Ishikawa (cell line): ENCODE data around the gene MGA.

ENCODE experiments used
- CEBPB ChIP-seq: IDR thresholded peaks from 2 replicates; pipeline ENCODE4 v1.6.1; 2012
- CREB1 ChIP-seq: IDR thresholded peaks from 2 replicates; pipeline ENCODE4 v1.6.1; 2012; ENCODE audit warnings: low read depth
- EGR1 ChIP-seq: IDR thresholded peaks from 2 replicates; pipeline ENCODE4 v1.6.1; 2012
- EP300 ChIP-seq: IDR thresholded peaks from 2 replicates; pipeline ENCODE4 v1.6.1; 2012; ENCODE audit warnings: borderline replicate concordance
- FOXM1 ChIP-seq: IDR thresholded peaks from 2 replicates; pipeline ENCODE4 v1.6.1; 2012; ENCODE audit warnings: low read depth, borderline replicate concordance
- NFIC ChIP-seq: IDR thresholded peaks from 2 replicates; pipeline ENCODE4 v1.6.1; 2012
- TCF12 ChIP-seq: IDR thresholded peaks from 2 replicates; pipeline ENCODE4 v1.6.1; 2012; ENCODE audit warnings: low read depth
- YY1 ChIP-seq: IDR thresholded peaks from 2 replicates; pipeline ENCODE4 v1.6.1; 2012; ENCODE audit warnings: low read depth
- TF ChIP-seq, protein P1 (sequence below): IDR thresholded peaks from 2 replicates; pipeline ENCODE4 v1.6.1; 2012; ENCODE audit warnings: low read depth, mild to moderate bottlenecking
- TF ChIP-seq, protein P2 (sequence below): IDR thresholded peaks from 2 replicates; pipeline ENCODE4 v1.6.1; 2012
- TF ChIP-seq, protein P3 (sequence below): IDR thresholded peaks from 2 replicates; pipeline ENCODE4 v1.6.1; 2012

DNA sequence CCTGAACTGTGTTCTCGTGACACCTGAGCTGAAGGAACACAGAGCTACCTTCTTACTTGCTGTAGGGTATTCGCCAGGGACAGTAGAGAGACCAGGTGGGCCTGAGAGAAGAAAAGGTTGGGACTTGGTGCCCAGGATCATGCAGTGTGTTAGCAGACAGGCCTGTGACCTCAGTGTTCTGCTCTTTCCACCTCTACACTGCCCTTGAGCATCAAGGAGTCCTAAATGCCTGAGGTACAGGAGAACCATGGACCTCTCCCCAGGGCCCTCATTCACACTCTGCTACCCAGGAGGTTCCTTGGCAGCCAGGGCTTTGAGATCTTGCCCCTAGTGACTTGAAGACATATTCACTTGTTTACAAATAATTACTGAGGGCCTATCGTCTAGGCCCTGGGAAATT is 145.5 kb downstream of the MGA start:
- TF ChIP-seq EP300: no peak
- TF ChIP-seq CEBPB: no peak
- TF ChIP-seq YY1: no peak
- no peak for TF ChIP-seq EGR1
- TF ChIP-seq FOXM1: no peak
- TF ChIP-seq, protein P1, sequence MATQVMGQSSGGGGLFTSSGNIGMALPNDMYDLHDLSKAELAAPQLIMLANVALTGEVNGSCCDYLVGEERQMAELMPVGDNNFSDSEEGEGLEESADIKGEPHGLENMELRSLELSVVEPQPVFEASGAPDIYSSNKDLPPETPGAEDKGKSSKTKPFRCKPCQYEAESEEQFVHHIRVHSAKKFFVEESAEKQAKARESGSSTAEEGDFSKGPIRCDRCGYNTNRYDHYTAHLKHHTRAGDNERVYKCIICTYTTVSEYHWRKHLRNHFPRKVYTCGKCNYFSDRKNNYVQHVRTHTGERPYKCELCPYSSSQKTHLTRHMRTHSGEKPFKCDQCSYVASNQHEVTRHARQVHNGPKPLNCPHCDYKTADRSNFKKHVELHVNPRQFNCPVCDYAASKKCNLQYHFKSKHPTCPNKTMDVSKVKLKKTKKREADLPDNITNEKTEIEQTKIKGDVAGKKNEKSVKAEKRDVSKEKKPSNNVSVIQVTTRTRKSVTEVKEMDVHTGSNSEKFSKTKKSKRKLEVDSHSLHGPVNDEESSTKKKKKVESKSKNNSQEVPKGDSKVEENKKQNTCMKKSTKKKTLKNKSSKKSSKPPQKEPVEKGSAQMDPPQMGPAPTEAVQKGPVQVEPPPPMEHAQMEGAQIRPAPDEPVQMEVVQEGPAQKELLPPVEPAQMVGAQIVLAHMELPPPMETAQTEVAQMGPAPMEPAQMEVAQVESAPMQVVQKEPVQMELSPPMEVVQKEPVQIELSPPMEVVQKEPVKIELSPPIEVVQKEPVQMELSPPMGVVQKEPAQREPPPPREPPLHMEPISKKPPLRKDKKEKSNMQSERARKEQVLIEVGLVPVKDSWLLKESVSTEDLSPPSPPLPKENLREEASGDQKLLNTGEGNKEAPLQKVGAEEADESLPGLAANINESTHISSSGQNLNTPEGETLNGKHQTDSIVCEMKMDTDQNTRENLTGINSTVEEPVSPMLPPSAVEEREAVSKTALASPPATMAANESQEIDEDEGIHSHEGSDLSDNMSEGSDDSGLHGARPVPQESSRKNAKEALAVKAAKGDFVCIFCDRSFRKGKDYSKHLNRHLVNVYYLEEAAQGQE: no peak
- TF ChIP-seq, protein P2, sequence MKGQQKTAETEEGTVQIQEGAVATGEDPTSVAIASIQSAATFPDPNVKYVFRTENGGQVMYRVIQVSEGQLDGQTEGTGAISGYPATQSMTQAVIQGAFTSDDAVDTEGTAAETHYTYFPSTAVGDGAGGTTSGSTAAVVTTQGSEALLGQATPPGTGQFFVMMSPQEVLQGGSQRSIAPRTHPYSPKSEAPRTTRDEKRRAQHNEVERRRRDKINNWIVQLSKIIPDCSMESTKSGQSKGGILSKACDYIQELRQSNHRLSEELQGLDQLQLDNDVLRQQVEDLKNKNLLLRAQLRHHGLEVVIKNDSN: no peak
- no peak for TF ChIP-seq TCF12
- no peak for TF ChIP-seq CREB1
- no peak for TF ChIP-seq NFIC
- TF ChIP-seq, protein P3, sequence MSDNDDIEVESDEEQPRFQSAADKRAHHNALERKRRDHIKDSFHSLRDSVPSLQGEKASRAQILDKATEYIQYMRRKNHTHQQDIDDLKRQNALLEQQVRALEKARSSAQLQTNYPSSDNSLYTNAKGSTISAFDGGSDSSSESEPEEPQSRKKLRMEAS: no peak
